ENCODE measurements around the gene SEMA3F.

The SEMA3F gene

DNA sequence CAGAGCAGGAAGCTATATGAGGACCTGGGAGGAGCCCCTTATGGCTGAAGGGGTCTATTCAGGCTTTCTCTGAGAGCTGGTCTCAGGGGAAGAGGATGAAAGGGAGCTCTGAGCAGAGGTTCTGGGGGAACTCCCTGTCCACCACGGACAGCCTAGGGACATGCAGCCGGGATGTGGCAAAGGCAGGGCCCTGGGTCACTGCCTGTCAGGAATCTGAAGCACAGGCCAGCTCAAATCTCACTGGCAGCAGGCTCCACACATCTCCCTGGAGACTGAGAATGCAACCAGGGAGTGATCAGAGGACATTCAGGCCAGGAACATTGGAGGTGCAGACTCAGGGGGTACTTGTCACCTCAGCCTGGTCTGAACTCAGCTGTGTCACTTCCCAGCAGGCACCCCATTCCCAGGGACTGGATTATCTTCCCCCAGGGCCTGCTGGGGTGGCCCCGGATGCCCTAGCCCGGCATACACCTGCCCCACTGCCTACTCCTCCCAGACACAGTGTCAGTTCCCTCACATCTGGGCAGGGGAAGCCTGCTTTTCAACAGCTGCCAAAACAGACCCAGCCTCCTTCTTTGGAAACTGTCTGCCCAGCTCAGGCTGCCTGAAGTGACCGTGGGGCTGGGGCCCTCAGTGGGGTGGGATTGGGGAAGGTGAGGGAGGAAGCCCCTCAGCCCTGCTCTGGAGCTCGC lies 18.3 kb upstream of the SEMA3F start:
- DNase-seq (ENCODE audit: low spot score in 2 of 2) (no peak), ATAC-seq (replicated peaks; ENCODE audit: extremely low read depth, poor library complexity, severe bottlenecking) (no peak)
- no peak overlapping the region for H3K27ac Mint-ChIP-seq (ENCODE audit: low read depth)
- peaks cover 9% of the 10 kb centered on the region for H3K4me1 Mint-ChIP-seq
- peaks cover 9% of the 10 kb centered on the region for H3K27me3 Mint-ChIP-seq
- no peaks in the 10 kb centered on the region for H3K9me3 Mint-ChIP-seq
- no peak overlapping the region for H3K4me3 Mint-ChIP-seq
- peaks cover 5% of the 10 kb centered on the region for H3K36me3 Mint-ChIP-seq (ENCODE audit: insufficient read depth)

DNA sequence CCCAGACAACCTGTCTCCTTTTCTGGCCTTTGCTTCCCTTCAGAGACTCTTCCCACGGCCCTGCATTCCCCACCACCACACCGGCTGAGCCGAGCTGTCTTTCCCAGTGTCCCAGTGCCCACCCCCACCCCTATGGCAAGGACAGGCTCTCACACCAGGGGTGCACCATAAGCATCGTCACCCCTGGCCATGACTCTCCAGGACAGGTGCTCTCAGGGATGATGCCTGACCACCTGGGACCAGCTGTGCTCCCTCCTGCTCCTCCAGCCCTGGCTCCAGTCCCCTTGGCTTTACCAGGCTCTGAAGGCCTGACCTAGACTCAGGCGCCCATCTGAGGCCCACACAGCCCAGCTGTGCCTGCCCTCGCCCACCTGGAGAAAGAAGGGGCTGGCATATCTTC lies 17.6 kb upstream of the SEMA3F start:
- no peak for DNase-seq (ENCODE audit: low spot score in 2 of 2)
- Mint-ChIP-seq H3K9me3 (no peaks in the 10 kb centered on the region), H3K36me3 (ENCODE audit: insufficient read depth) (peaks cover 5% of the 10 kb centered on the region), H3K27me3 (peaks cover 6% of the 10 kb centered on the region), H3K4me1 (peaks cover 9% of the 10 kb centered on the region), H3K4me3 (no peak overlapping the region), H3K27ac (ENCODE audit: low read depth) (no peak overlapping the region)
- ATAC-seq (replicated peaks; ENCODE audit: extremely low read depth, poor library complexity, severe bottlenecking): no peak

DNA sequence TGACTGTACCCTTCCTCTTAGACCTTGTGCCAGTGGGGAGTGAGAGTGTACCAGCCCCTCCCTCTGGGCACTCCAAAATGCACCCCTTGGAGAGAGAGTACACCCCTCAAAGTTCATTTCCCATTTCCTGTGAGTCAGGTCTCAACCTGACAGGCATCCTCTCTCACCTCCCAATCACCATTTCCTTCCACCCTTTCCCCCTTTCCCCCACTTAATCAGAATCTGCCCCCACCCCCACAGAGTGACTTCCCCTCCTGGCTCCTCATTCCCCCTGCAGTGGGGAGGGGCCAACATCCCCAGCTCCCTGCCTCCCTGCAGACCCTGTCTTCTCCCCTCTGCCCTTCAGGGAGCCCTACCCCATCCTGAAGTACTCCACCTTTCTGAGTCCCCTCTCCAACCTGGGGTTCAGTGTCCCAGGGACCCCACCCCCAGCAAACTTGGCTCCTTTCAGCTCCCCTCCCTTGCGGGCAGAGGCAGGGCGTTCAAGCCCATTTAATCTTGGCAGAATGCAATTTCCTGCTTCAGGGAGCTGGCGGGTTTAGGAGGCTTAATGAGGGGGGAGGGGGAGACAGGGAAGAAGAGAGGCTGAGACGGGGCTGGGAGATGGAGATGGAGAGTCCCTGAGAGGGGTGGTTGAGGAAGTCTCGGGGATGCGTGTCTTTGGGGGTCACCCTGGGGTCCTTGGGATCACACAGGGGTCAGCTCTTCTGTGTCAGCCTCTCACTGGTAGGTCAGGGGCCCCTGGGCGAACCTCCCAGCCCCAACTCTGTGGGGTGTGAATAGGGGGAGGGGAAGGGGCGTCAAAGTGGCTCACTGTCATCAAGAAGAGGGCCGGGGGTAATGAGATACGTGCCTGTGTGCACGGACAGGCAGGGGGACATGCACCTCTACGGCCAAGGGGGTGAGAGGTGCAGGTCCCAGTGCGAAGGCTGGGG lies 16.6 kb upstream of the SEMA3F start:
- Mint-ChIP-seq H3K27me3 (no peaks in the 10 kb centered on the region), H3K4me1 (peaks cover 9% of the 10 kb centered on the region), H3K4me3 (no peak overlapping the region), H3K9me3 (no peaks in the 10 kb centered on the region), H3K27ac (ENCODE audit: low read depth) (peak overlapping the region; percentile 57), H3K36me3 (ENCODE audit: insufficient read depth) (peaks cover 3% of the 10 kb centered on the region)
- DNase-seq (ENCODE audit: low spot score in 2 of 2) (no peak), ATAC-seq (replicated peaks; ENCODE audit: extremely low read depth, poor library complexity, severe bottlenecking) (no peak)

DNA sequence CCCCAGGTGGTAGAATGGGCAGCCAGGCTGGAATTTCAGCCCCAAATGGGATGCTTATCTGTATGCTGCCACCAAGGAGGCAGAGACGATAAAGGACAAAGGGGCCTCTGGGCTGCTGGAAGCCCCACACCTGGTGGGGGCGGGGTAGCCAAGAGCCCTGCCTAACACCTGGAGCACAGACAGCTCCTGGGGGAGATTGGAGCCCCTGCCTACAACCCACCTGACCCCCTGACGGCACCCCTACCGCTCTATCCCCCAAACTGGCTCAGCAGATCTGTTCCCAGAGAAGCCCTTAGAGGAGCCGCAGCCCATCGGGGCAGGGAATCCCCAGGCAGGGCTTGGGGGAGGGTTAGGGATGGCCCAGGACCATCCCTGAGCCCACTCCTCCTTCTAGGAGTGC lies 15.8 kb upstream of the SEMA3F start:
- Mint-ChIP-seq H3K4me1 (peaks cover 9% of the 10 kb centered on the region), H3K9me3 (no peaks in the 10 kb centered on the region), H3K4me3 (no peak overlapping the region), H3K27ac (ENCODE audit: low read depth) (no peak overlapping the region), H3K36me3 (ENCODE audit: insufficient read depth) (peaks cover 3% of the 10 kb centered on the region), H3K27me3 (no peaks in the 10 kb centered on the region)
- ATAC-seq (replicated peaks; ENCODE audit: extremely low read depth, poor library complexity, severe bottlenecking): no peak
- DNase-seq (ENCODE audit: low spot score in 2 of 2): no peak

DNA sequence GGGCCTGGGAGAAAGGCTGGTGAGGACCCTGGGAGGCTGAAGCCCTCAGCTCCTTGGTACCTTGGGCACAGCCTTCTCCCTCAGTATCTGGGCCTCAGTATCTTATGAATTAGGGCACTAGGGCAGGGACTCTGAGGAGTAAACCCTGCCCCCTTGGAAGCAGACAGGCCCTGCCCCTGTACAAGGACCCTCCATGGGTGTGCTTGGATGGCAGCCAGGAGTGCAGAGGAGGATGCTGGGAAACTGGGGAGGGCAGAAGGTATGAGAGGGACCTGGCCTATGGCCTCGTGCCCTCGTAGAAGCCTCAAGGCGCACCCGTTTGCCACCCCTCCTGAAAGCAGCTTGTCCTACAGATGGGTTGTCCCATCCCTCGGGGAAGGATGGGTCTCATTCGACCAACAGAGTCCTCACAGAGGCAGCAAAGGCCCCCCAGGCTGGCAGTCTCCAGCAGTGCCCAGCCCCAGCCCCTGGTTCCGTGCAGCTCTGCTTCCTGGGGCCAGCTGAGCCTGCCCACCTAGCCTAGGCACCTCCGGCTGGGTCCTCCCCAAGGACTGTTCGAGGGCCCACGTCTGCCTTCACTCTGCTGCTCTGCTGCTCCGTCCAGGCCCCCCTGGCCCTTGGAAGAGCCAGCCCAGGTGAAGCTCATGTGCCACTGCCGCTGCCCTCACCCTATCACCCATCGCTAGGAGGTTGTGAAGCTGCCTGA lies 15.3 kb upstream of the SEMA3F start:
- DNase-seq (ENCODE audit: low spot score in 2 of 2) (no peak), ATAC-seq (replicated peaks; ENCODE audit: extremely low read depth, poor library complexity, severe bottlenecking) (no peak)
- Mint-ChIP-seq H3K4me3 (no peak overlapping the region), H3K9me3 (no peaks in the 10 kb centered on the region), H3K36me3 (ENCODE audit: insufficient read depth) (peaks cover 1% of the 10 kb centered on the region), H3K27me3 (no peaks in the 10 kb centered on the region), H3K4me1 (peaks cover 9% of the 10 kb centered on the region), H3K27ac (ENCODE audit: low read depth) (no peak overlapping the region)

DNA sequence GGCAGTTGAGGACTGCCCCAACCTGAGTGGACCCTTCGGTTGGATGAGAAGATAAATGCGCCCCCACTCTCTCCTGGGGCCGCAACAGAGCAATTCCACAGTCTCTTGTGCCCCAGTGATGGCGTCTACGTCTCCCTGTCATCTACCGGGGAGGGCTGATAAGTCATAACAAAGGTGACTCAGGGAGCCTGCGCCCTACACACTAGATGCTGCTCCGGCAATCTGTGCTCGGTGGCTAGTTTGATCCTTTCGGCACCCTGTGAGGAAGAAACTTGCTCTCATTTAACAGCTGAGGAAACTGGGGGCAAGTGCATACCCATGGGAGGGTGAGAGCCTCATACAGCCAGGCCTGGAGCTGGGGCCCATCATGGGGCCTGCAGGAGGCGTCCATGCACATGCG lies 14.1 kb upstream of the SEMA3F start:
- Mint-ChIP-seq H3K4me3 (no peak overlapping the region), H3K27me3 (no peaks in the 10 kb centered on the region), H3K9me3 (no peaks in the 10 kb centered on the region), H3K36me3 (ENCODE audit: insufficient read depth) (peaks cover 1% of the 10 kb centered on the region), H3K27ac (ENCODE audit: low read depth) (no peak overlapping the region), H3K4me1 (peaks cover 9% of the 10 kb centered on the region)
- ATAC-seq (replicated peaks; ENCODE audit: extremely low read depth, poor library complexity, severe bottlenecking) (no peak), DNase-seq (ENCODE audit: low spot score in 2 of 2) (no peak)

DNA sequence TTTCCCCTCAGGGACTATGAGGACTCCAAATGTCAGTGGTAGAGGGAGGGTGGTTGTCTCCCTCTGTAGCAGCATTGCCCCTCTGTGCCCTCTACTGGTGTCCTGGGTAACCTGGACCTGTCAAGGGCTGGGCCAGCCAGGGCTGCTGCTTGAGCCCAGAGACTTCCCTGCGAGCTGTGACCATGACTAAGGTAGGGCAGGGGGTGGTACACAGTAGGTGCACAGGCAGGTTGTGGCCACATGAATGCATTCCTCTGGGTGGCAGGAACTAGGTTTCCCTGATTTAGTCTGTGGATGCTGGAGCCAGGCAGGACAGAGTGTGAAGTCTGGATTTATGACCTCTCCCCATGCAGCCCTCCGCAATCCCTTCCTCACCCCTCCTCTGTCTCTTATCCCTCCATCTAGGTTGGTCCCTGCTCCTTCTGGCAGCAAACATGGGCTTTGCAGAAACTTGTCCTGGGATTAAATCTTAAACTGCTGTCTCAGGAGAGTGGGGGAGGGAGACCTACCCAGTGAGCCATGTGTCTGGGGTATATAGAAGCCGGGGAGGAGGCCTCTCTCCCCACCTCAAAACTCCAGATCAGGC lies 8.7 kb upstream of the SEMA3F start:
- H3K9me3 Mint-ChIP-seq: no peaks in the 10 kb centered on the region
- no peaks in the 10 kb centered on the region for H3K4me1 Mint-ChIP-seq
- H3K27ac Mint-ChIP-seq (ENCODE audit: low read depth): no peak overlapping the region
- peaks cover 1% of the 10 kb centered on the region for H3K36me3 Mint-ChIP-seq (ENCODE audit: insufficient read depth)
- no peak overlapping the region for H3K4me3 Mint-ChIP-seq
- ATAC-seq (replicated peaks; ENCODE audit: extremely low read depth, poor library complexity, severe bottlenecking): no peak
- H3K27me3 Mint-ChIP-seq: no peaks in the 10 kb centered on the region
- DNase-seq (ENCODE audit: low spot score in 2 of 2): no peak

DNA sequence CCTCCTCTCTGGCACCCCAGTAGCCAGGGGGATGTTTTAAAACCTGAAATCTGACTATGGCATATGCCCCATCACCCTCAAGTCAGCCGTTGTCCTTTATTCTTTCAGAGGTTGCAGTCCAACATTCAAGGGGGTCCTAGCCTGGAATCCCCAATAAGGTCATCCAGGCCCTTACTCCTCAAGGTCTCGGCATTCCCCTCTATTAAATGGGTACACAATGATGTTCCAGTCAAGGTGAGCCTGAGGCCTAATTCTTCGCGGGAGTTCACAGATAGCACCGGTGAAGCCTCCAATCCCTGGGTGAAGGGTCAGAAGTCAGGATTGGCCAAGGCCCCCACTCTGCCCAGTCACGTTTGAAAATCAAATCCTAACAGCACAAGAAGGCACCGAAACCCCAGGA lies 8.1 kb upstream of the SEMA3F start:
- Mint-ChIP-seq H3K36me3 (ENCODE audit: insufficient read depth) (peaks cover 1% of the 10 kb centered on the region), H3K9me3 (no peaks in the 10 kb centered on the region), H3K4me3 (no peak overlapping the region), H3K4me1 (no peaks in the 10 kb centered on the region), H3K27ac (ENCODE audit: low read depth) (no peak overlapping the region), H3K27me3 (no peaks in the 10 kb centered on the region)
- ATAC-seq (replicated peaks; ENCODE audit: extremely low read depth, poor library complexity, severe bottlenecking) (no peak), DNase-seq (ENCODE audit: low spot score in 2 of 2) (no peak)

DNA sequence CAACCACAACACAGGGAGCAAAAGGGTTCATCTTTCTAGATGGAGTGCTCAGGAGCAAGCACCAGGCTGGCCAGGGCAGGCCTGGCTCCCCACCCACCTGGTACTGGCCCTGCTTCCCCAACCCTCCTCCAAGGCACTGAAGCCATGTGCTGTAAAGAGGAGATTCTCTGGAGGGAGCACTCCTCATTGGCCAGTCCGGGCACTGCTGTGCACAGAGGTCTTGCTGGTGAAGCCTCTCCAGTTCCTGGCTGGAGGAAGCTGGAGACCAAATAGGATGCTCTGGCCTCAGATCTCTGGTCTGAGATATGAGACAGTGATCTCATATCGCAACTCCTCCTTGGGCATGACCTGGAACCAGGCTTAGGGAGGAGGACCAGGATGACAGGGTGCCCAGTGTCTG lies 7.7 kb upstream of the SEMA3F start:
- H3K4me1 Mint-ChIP-seq: no peaks in the 10 kb centered on the region
- ATAC-seq (replicated peaks; ENCODE audit: extremely low read depth, poor library complexity, severe bottlenecking): no peak
- peaks cover 1% of the 10 kb centered on the region for H3K36me3 Mint-ChIP-seq (ENCODE audit: insufficient read depth)
- H3K27ac Mint-ChIP-seq (ENCODE audit: low read depth): no peak overlapping the region
- H3K4me3 Mint-ChIP-seq: no peak overlapping the region
- H3K27me3 Mint-ChIP-seq: no peaks in the 10 kb centered on the region
- no peak for DNase-seq (ENCODE audit: low spot score in 2 of 2)
- H3K9me3 Mint-ChIP-seq: no peaks in the 10 kb centered on the region

DNA sequence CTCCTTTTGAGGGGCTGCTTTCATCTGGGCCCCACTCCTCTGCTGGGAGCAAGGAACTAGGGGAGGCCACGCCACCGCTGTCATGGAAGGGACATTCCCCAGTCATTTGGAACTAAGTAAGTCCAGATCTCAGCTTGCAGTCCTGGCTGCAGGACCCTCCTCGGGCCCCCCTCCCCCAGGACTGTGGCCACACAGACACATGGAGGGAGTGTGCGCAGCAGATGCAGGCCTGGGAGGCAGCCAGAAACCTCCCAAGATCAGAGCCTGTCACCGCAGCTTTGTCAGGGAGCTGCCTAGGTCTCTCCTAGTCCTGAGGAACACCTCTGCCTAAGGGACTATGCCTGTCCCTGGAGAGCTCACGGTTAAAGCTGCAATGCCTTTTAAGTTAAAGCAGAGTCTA lies 7.3 kb upstream of the SEMA3F start:
- ATAC-seq (replicated peaks; ENCODE audit: extremely low read depth, poor library complexity, severe bottlenecking): no peak
- H3K27ac Mint-ChIP-seq (ENCODE audit: low read depth): no peak overlapping the region
- H3K27me3 Mint-ChIP-seq: peaks cover under 1% of the 10 kb centered on the region
- DNase-seq (ENCODE audit: low spot score in 2 of 2): no peak
- peaks cover 1% of the 10 kb centered on the region for H3K36me3 Mint-ChIP-seq (ENCODE audit: insufficient read depth)
- no peaks in the 10 kb centered on the region for H3K4me1 Mint-ChIP-seq
- H3K4me3 Mint-ChIP-seq: no peak overlapping the region
- H3K9me3 Mint-ChIP-seq: no peaks in the 10 kb centered on the region

DNA sequence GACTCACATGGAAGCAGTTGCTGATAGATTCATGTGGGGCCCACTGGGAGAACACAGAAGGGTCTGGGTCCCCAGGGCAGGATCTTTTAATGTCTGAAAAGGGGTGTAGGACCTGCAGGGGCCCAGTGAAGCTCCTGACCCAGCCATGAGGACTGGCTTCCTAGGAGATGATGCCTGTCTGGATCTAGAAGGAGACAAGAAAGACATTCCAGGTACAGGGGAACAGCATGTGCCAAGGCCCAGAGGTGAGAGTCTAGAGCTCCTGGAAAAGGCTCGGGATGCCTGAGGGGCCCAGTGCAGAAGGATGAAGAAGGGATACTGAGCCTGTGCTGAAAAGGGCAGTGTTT lies 4.7 kb upstream of the SEMA3F start:
- DNase-seq (ENCODE audit: low spot score in 2 of 2) (no peak), ATAC-seq (replicated peaks; ENCODE audit: extremely low read depth, poor library complexity, severe bottlenecking) (no peak)
- peaks cover 1% of the 10 kb centered on the region for H3K36me3 Mint-ChIP-seq (ENCODE audit: insufficient read depth)
- no peaks in the 10 kb centered on the region for H3K9me3 Mint-ChIP-seq
- H3K4me3 Mint-ChIP-seq: no peak overlapping the region
- no peak overlapping the region for H3K27ac Mint-ChIP-seq (ENCODE audit: low read depth)
- H3K27me3 Mint-ChIP-seq: peaks cover 18% of the 10 kb centered on the region
- peaks cover 10% of the 10 kb centered on the region for H3K4me1 Mint-ChIP-seq

DNA sequence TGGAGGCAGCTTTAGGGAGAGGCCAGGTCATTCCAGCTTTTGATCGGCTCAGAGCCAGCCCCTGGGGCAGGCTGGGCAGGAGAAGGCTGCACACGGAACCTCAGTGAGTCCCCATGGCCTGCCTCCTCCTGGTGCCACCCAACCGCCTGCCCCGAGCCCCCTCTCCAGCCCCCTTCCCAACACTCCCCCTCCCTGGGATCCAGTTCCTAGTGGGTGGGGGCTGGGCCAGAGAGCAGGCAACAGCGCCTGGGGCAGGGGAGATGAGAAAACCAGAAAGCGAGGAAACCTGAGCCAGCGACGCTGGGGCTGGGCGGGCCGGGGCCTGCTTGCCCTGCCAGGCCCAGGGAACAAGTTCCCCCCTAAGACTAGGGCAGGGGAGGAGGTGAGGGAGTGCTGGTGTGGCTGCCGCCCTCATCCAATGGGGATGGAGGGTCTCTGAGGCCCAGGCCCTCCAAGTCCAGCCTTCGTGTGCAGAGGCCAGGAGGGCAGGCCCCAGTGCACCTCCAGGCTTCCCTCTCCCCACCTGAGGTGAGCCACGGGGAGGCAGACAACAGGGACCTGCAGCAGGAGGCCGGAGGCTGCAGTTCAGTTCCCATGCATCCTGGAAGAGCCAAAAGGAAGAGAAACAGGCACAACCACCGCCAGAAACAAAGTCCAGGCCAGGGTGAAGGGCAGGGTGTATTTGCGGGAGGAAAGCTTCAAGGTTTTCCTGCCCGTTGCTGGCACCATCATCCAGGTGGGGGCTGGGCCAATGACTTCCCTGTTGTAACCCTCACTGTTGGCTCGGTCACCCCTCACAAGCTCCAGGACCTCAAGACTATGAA lies 4.0 kb upstream of the SEMA3F start:
- DNase-seq (ENCODE audit: low spot score in 2 of 2): no peak
- H3K27ac Mint-ChIP-seq (ENCODE audit: low read depth): no peak overlapping the region
- no peaks in the 10 kb centered on the region for H3K9me3 Mint-ChIP-seq
- no peak for ATAC-seq (replicated peaks; ENCODE audit: extremely low read depth, poor library complexity, severe bottlenecking)
- peaks cover 3% of the 10 kb centered on the region for H3K36me3 Mint-ChIP-seq (ENCODE audit: insufficient read depth)
- H3K27me3 Mint-ChIP-seq: peaks cover 24% of the 10 kb centered on the region
- peaks cover 16% of the 10 kb centered on the region for H3K4me1 Mint-ChIP-seq
- H3K4me3 Mint-ChIP-seq: no peak overlapping the region
